Naive thymus-derived CD4-positive, alpha-beta T cell (primary cell): ENCODE data around the gene FOXP4. TPM values are rescaled to one million over a fixed set of nuclear protein-coding genes. Genes with fewer than 3 reads are reported as not detected.
A peak's percentile ranks its signal among the peaks of the same experiment; 100 is the strongest.

Source experiments
- ATAC-seq: fragments of 150-1000 bp; cut with Tn5 transposase; 2 replicates; pipeline ENCODE4 v1.10.0; 2021; ENCODE audit warnings: mild to moderate bottlenecking, moderate library complexity
- CTCF ChIA-PET: fragments of 350-600 bp; sonication (Branson Sonifier 250); formaldehyde crosslinking; loops from one replicate; lab custom pipeline; 2021; ENCODE audit warnings: antibody characterized with exemption; lab: Charles Lee
- POLR2A ChIA-PET: fragments of 350-600 bp; sonication (Branson Sonifier 250); formaldehyde crosslinking; loops from one replicate; lab custom pipeline; 2021; ENCODE audit warnings: antibody characterized with exemption, inconsistent platforms; lab: Charles Lee
- DNase-seq, 9 donors: peaks; one replicate each; pipeline versions ENCODE4 v3.0.0 to v3.0.0-alpha.2; 2020 to 2022; ENCODE audit warnings: mixed read lengths in 1 of 9
- H3K27ac ChIP-seq: one replicate; pipeline ENCODE4 v1.7.0; 2013; ENCODE audit warnings: mild to moderate bottlenecking, low read depth, low read length, moderate library complexity
- H3K27me3 ChIP-seq, 2 donors: one replicate each; pipeline ENCODE4 v1.7.0; 2013; ENCODE audit warnings: low read length in 2 of 2, mild to moderate bottlenecking in 2 of 2, moderate library complexity in 2 of 2; ENCODE audit not compliant: control insufficient read depth in 2 of 2, insufficient read depth in 2 of 2
- H3K36me3 ChIP-seq, 3 experiments: 1 replicate in 2 of 3; 2 replicates in 1 of 3; pipeline ENCODE4 v1.7.0; 2013; ENCODE audit warnings: low read length in 3 of 3, mild to moderate bottlenecking in 3 of 3, moderate library complexity in 1 of 3; ENCODE audit not compliant: insufficient read depth in 3 of 3, control insufficient read depth in 2 of 3
- H3K4me1 ChIP-seq, 2 donors: one replicate each; pipeline ENCODE4 v1.7.0; 2013; ENCODE audit warnings: low read length in 2 of 2, mild to moderate bottlenecking in 2 of 2, moderate library complexity in 1 of 2; ENCODE audit not compliant: control insufficient read depth in 2 of 2, insufficient read depth in 2 of 2
- H3K4me3 ChIP-seq: 2 replicates; pipeline ENCODE4 v1.7.0; 2013; ENCODE audit warnings: mild to moderate bottlenecking, low read length
- H3K9me3 ChIP-seq, 3 experiments: 1 replicate in 2 of 3; 2 replicates in 1 of 3; pipeline ENCODE4 v1.7.0; 2013; ENCODE audit warnings: low read length in 3 of 3; ENCODE audit not compliant: control insufficient read depth in 2 of 3
- H3K27ac Mint-ChIP-seq, 9 donors: one replicate each; pipeline ENCODE4 v1.8.0; 2020 to 2022; ENCODE audit warnings: mixed read lengths in 9 of 9, mild to moderate bottlenecking in 8 of 9, moderate library complexity in 5 of 9, inconsistent platforms in 2 of 9
- H3K27me3 Mint-ChIP-seq, 5 donors: one replicate each; pipeline ENCODE4 v1.8.0; 2021 to 2022; ENCODE audit warnings: mixed read lengths in 5 of 5, mild to moderate bottlenecking in 1 of 5
- H3K36me3 Mint-ChIP-seq, 5 donors: one replicate each; pipeline ENCODE4 v1.8.0; 2020 to 2022; ENCODE audit warnings: mixed read lengths in 5 of 5, mild to moderate bottlenecking in 3 of 5, inconsistent platforms in 1 of 5
- H3K4me1 Mint-ChIP-seq, 7 donors: one replicate each; pipeline ENCODE4 v1.8.0; 2020 to 2022; ENCODE audit warnings: mixed read lengths in 7 of 7, mild to moderate bottlenecking in 3 of 7, inconsistent platforms in 1 of 7
- H3K4me3 Mint-ChIP-seq, 10 donors: one replicate each; pipeline ENCODE4 v1.8.0; 2020 to 2022; ENCODE audit warnings: mild to moderate bottlenecking in 10 of 10, mixed read lengths in 10 of 10, moderate library complexity in 6 of 10, inconsistent platforms in 2 of 10
- H3K9me3 Mint-ChIP-seq, 11 donors: one replicate each; pipeline ENCODE4 v1.8.0; 2020 to 2022; ENCODE audit warnings: mixed read lengths in 11 of 11, mild to moderate bottlenecking in 4 of 11, inconsistent platforms in 1 of 11, moderate library complexity in 1 of 11
- intact Hi-C, 2 donors: fragments of 100-400 bp; cut with micrococcal nuclease; formaldehyde crosslinking; loops; one replicate each; pipeline ENCODE4 v1.15.1; 2023
- polyA plus RNA-seq, 2 donors: library from polyadenylated mRNA; unstranded; fragments of 300-500 nt; fragmentation: Illumina TruSeq; gene quantifications; one replicate each; pipeline ENCODE4 v1.2.3, GENCODE V29; 2021
- total RNA-seq, 6 experiments: library from RNA in 5 of 6; stranded (reverse) in 5 of 6; gene quantifications; 1 replicate in 5 of 6; 2 replicates in 1 of 6; pipeline ENCODE4 v1.2.3 and lab custom pipeline; 2021 to 2026

Gene FOXP4
- total and polyA plus RNA-seq, 7 experiments from 2014 or later = 0.07 to 7.6 (median 4.4) TPM

DNA sequence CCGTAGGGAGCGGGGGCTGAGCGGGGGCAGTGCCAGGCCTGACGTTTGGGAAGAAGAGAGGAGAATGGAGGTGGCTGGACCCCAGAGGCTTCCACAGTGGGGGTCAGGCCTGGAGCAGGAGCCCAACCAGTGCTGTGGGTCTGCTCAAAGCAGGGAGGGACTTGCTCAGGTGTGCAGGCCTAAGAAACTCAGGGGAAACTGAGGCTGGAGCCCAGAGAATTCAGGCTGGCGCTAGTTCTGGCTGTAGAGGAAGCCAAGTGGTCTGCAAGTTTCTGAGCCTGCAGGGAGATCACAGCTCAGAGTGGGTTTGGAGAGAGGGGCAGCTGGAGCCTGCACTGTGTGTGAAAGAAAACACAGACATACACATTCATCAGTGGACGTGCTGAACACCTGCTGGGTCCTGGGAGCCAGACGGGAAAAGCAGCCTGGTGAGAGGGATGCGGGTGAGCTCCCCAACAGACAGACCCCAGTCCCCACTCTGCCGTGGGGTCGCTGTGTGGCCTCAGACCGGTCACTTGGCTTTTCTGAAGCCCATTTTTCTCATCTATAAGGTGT is 17.7 kb upstream of the FOXP4 start:
- peak overlapping the region in 1 of 9 donors; percentile 22 for H3K27ac Mint-ChIP-seq
- ChIA-PET POLR2A (no interaction called here), CTCF (no interaction called here)
- H3K36me3 Mint-ChIP-seq = no peaks in the 10 kb centered on the region
- H3K4me1 ChIP-seq = peaks cover 16 to 23% of the 10 kb centered on the region in 2 donors
- no peak overlapping the region for H3K27ac ChIP-seq
- H3K27me3 ChIP-seq = no peaks in the 10 kb centered on the region
- intact Hi-C loops = no loop called here
- H3K4me3 ChIP-seq = no peak overlapping the region
- no peak for ATAC-seq
- no peak for DNase-seq
- H3K4me1 Mint-ChIP-seq = peaks cover 18 to 30% (median 26%) of the 10 kb centered on the region in 7 donors
- H3K36me3 ChIP-seq = no peaks in the 10 kb centered on the region
- H3K4me3 Mint-ChIP-seq = no peak overlapping the region
- no peaks in the 10 kb centered on the region for H3K9me3 ChIP-seq
- no peaks in the 10 kb centered on the region for H3K9me3 Mint-ChIP-seq
- H3K27me3 Mint-ChIP-seq = peaks cover 0 to 74% (median 9%) of the 10 kb centered on the region in 5 donors

DNA sequence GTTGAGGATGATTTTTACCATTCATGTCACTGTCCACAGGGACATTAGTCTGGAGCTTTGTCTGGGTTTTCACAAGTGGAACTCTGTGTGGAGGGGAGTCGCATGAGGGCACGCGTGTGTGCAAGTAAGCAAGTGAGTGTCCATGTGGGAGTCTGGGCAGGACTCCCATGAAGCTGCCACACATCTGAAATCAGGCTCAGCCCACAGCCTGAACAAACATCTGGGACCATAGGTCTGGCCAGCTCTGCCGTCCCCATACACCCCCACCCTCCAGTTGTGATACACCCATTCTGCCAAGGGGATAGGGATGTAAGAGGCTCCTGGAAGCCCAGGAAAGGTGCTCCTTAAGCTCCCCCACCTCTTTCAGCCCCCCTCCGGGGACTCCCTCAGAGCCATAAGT is 17.1 kb upstream of the FOXP4 start:
- no peak overlapping the region for H3K4me3 Mint-ChIP-seq
- CTCF ChIA-PET = no interaction called here
- H3K9me3 Mint-ChIP-seq = no peaks in the 10 kb centered on the region
- H3K4me1 ChIP-seq = peaks cover 16 to 23% of the 10 kb centered on the region in 2 donors
- no peaks in the 10 kb centered on the region for H3K36me3 ChIP-seq
- peaks cover 18 to 35% (median 26%) of the 10 kb centered on the region in 7 donors for H3K4me1 Mint-ChIP-seq
- peaks cover 0 to 77% (median 9%) of the 10 kb centered on the region in 5 donors for H3K27me3 Mint-ChIP-seq
- DNase-seq (no peak), ATAC-seq (no peak)
- intact Hi-C loops = no loop called here
- POLR2A ChIA-PET = interaction anchor here (0.6 kb wide), 1 partner anchor 448 kb away, joined by 3 read pairs; no protein-coding TSS in a partner anchor
- no peak overlapping the region for H3K27ac Mint-ChIP-seq
- no peak overlapping the region for H3K27ac ChIP-seq
- no peak overlapping the region for H3K4me3 ChIP-seq
- no peaks in the 10 kb centered on the region for H3K9me3 ChIP-seq
- H3K36me3 Mint-ChIP-seq = no peaks in the 10 kb centered on the region
- no peaks in the 10 kb centered on the region for H3K27me3 ChIP-seq

DNA sequence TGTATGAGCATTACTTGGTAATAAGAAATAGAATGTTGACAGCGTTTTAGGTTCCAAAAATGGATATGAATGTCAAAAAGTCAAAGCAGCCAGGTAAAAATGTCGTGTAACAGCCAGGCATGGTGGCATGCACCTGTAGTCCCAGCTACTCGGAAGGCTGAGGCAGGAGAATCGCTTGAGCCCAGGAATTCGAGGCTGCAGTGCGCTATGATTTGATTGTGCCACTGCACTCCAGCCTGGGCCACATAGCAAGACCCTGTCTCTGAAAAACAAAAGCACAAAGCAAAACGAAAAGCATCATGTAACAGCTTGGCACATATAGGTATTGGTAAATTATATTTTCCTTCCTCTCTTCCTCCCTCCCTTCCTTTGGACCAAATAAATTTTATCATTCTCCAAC is 16.2 kb upstream of the FOXP4 start:
- H3K4me3 Mint-ChIP-seq = no peak overlapping the region
- POLR2A ChIA-PET = no interaction called here

DNA sequence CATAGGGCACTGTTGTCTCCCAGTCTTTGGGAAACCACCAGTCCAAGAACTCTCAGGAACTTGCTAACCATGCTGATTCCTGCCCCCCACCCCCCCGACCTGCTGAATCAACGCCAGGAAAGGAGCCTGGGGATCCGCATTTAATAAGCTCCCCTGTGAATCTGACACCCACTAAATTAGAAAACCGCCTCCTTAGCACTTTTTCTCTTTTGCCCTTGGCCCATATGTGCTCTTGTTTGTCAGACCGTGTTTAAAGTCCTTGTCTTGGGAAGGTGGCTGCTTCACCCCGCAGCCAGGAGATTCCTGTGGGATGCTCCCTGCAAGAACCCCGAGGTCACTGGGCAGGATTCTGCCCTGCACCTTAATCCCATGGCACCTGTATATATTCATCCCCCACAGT is 15.7 kb upstream of the FOXP4 start:
- no peak overlapping the region for H3K4me3 Mint-ChIP-seq
- no peaks in the 10 kb centered on the region for H3K36me3 ChIP-seq
- DNase-seq (no peak), ATAC-seq (no peak)
- no peak overlapping the region for H3K4me3 ChIP-seq
- peaks cover 0 to 79% (median 9%) of the 10 kb centered on the region in 5 donors for H3K27me3 Mint-ChIP-seq
- H3K27ac ChIP-seq = no peak overlapping the region
- POLR2A ChIA-PET = no interaction called here
- H3K27me3 ChIP-seq = no peaks in the 10 kb centered on the region
- intact Hi-C loops = loop anchor here in 1 of 2 donors (5.0 kb wide), 1 partner anchor 88 kb away; no protein-coding TSS in a partner anchor
- H3K27ac Mint-ChIP-seq = peak overlapping the region in 2 of 9 donors; percentile 23 to 95
- H3K9me3 ChIP-seq = no peaks in the 10 kb centered on the region
- CTCF ChIA-PET = no interaction called here
- no peaks in the 10 kb centered on the region for H3K36me3 Mint-ChIP-seq
- H3K9me3 Mint-ChIP-seq = no peaks in the 10 kb centered on the region
- peaks cover 16 to 23% of the 10 kb centered on the region in 2 donors for H3K4me1 ChIP-seq
- H3K4me1 Mint-ChIP-seq = peaks cover 18 to 35% (median 26%) of the 10 kb centered on the region in 7 donors

More for the DNA sequence above, 16.2 kb upstream of the FOXP4 start:
- H3K9me3 Mint-ChIP-seq = no peaks in the 10 kb centered on the region
- no peak for ATAC-seq
- Histone ChIP-seq H3K36me3 (no peaks in the 10 kb centered on the region), H3K4me3 (no peak overlapping the region), H3K4me1 (peaks cover 16 to 23% of the 10 kb centered on the region in 2 donors), H3K9me3 (no peaks in the 10 kb centered on the region), H3K27ac (no peak overlapping the region), H3K27me3 (no peaks in the 10 kb centered on the region)
- no peak for DNase-seq
- peaks cover 18 to 35% (median 26%) of the 10 kb centered on the region in 7 donors for H3K4me1 Mint-ChIP-seq
- CTCF ChIA-PET = no interaction called here
- H3K27me3 Mint-ChIP-seq = peaks cover 0 to 79% (median 9%) of the 10 kb centered on the region in 5 donors
- no peaks in the 10 kb centered on the region for H3K36me3 Mint-ChIP-seq
- intact Hi-C loops = loop anchor here in 1 of 2 donors (5.0 kb wide), 1 partner anchor 88 kb away; no protein-coding TSS in a partner anchor
- H3K27ac Mint-ChIP-seq = peak overlapping the region in 2 of 9 donors; percentile 36 to 95

DNA sequence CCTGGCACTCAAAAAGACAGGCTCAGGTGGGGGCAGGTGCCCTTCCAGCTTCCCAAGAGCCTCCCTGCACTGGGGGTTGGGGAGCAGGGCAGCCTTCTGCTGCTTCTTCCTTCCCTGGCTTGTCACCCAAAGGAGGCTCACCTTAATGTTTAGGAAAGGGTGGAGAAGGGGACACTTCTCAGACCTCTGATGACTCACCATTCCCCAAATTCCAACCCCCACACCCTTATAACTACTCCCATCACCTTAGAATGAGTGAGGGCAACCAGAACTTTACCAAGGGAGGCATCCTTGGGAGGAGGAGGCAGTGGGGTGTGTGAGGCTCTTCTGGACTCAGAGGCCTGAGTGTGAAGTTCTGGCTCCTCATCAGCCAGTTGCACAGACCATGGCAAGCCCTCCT is 15.2 kb upstream of the FOXP4 start:
- Histone ChIP-seq H3K27ac (no peak overlapping the region), H3K36me3 (no peaks in the 10 kb centered on the region), H3K4me3 (no peak overlapping the region), H3K27me3 (no peaks in the 10 kb centered on the region), H3K4me1 (peaks cover 16 to 23% of the 10 kb centered on the region in 2 donors), H3K9me3 (no peaks in the 10 kb centered on the region)
- Mint-ChIP-seq H3K4me3 (peak overlapping the region in 6 of 10 donors; percentile 55 to 97 (median 86)), H3K27ac (peak overlapping the region in 4 of 9 donors; percentile 70 to 95 (median 84)), H3K36me3 (no peaks in the 10 kb centered on the region), H3K27me3 (peaks cover 0 to 82% (median 9%) of the 10 kb centered on the region in 5 donors), H3K4me1 (peaks cover 18 to 35% (median 26%) of the 10 kb centered on the region in 7 donors), H3K9me3 (no peaks in the 10 kb centered on the region)
- ATAC-seq = no peak
- intact Hi-C loops = loop anchor here in 1 of 2 donors (5.0 kb wide), 1 partner anchor 89 kb away; no protein-coding TSS in a partner anchor
- ChIA-PET CTCF (no interaction called here), POLR2A (interaction anchor here (1.5 kb wide), 1 partner anchor 13 kb away, joined by 4 read pairs; no protein-coding TSS in a partner anchor)
- no peak for DNase-seq

DNA sequence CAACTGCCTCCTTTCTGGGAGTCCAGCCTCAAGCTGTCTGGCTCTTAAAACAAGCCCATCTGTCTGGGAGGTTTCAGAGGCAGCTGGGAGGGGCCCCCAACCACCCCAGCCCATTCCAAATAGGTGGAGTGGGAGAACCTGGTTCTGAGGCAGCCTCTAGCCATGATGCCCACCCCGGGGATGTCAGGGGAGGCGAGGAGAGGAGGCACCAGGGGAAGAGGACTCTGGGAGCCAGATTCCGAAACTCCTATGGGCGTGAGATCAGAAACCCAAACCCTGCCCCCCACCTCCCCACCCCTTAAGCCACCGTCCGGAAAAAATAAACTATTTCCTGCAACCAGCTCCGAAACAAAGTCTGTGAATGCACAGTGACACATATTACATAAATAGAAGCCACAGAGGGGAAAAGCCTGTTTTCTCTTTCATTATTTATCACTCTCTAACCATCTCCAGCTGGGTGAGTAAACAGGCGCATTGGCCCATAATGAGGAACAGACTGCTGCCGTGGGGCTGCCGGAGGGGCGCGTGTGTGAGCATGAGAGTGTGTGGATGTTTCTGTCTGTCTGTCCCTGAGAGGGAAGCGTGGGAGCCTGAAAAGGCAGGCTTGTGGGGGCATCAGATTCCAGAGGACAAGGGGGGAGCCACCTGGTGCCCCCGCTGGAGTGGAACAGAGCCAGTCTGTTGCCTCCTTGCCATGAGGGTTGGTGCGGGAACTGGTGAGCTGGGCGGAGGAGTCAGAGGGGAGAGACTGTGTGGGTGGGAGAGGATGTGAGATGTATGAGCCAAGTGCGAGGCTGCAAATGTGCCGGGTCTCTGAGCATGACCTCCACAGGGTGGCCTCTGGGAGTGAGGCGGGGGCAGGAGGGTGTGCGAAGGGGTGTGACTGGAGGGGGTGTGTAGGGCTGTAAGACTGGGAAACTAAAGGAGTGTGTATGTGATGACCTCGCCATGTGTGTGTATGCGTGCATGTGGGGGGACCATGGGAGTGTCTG is 14.3 kb upstream of the FOXP4 start:
- no peaks in the 10 kb centered on the region for H3K9me3 Mint-ChIP-seq

More for the DNA sequence above, 14.3 kb upstream of the FOXP4 start:
- Mint-ChIP-seq H3K4me1 (peaks cover 22 to 35% (median 31%) of the 10 kb centered on the region in 7 donors), H3K27me3 (peaks cover 0 to 83% (median 9%) of the 10 kb centered on the region in 5 donors), H3K27ac (peak overlapping the region; percentile 25 to 95 (median 72)), H3K4me3 (peak overlapping the region; percentile 73 to 97 (median 84)), H3K36me3 (no peaks in the 10 kb centered on the region)
- intact Hi-C loops = loop anchor here (1.0 to 5.0 kb wide), 4 partner anchors 14 to 90 kb away; partner anchors contain the start of gene FOXP4 (in 1 of the 2)
- no peaks in the 10 kb centered on the region for H3K36me3 ChIP-seq
- ChIA-PET POLR2A (interaction anchor here (1.5 kb wide), 1 partner anchor 12 kb away, joined by 4 read pairs; no protein-coding TSS in a partner anchor), CTCF (no interaction called here)
- no peaks in the 10 kb centered on the region for H3K9me3 ChIP-seq
- H3K27me3 ChIP-seq = no peaks in the 10 kb centered on the region
- ATAC-seq (peak; percentile 76), DNase-seq (peak in 8 of 9 donors; percentile 8 to 71 (median 36))
- peaks cover 16 to 23% of the 10 kb centered on the region in 2 donors for H3K4me1 ChIP-seq
- H3K27ac ChIP-seq = no peak overlapping the region
- peak overlapping the region; percentile 56 for H3K4me3 ChIP-seq
